ENCODE data around the gene MIER1. TPM values are rescaled to one million over a fixed set of nuclear protein-coding genes. Genes with fewer than 3 reads are reported as not detected.

MIER1 gene
- total RNA-seq, 4 donors from 2014 or later = 37.2 to 52.1 (median 43.3) TPM

- intact Hi-C loops (cut with DNase I) = no loop called here
- Histone ChIP-seq H3K9me3 (no peaks in the 10 kb centered on the region), H3K27ac (peak overlapping the region; percentile 4 to 80 (median 64)), H3K4me3 (replicated peaks in 1 of 3) (no peak overlapping the region), H3K27me3 (no peaks in the 10 kb centered on the region), H3K36me3 (no peaks in the 10 kb centered on the region), H3K4me1 (peaks cover 15 to 32% of the 10 kb centered on the region in 2 donors)
- TF ChIP-seq POLR2A (IDR thresholded peaks at IDR 0.05) (no peak), CTCF (IDR thresholded peaks at IDR 0.05) (no peak)
- DNase-seq = peak; percentile 32 to 37
- WGBS, 2 donors = 76 to 79% methylated on average over 5 of the region's 5 CpGs
Measured at GRCh38 chr1:67001682-67002425, 77.1 kb downstream of the MIER1 start.

GRCh38 chr1:67004176-67004575, 79.4 kb downstream of the MIER1 start:
- H3K4me1 ChIP-seq = peaks cover 15 to 32% of the 10 kb centered on the region in 2 donors
- H3K9me3 ChIP-seq = no peaks in the 10 kb centered on the region
- intact Hi-C loops (cut with DNase I) = no loop called here
- DNase-seq = no peak
- H3K27me3 ChIP-seq = no peaks in the 10 kb centered on the region
- TF ChIP-seq POLR2A (IDR thresholded peaks at IDR 0.05) (no peak), CTCF (IDR thresholded peaks at IDR 0.05) (no peak)
- no peak overlapping the region for H3K27ac ChIP-seq
- H3K36me3 ChIP-seq = no peaks in the 10 kb centered on the region
- H3K4me3 ChIP-seq (replicated peaks in 1 of 3) = no peak overlapping the region
- WGBS, 2 donors = 89 to 92% methylated on average over 1 of the region's 1 CpG

GRCh38 chr1:67005068-67005467, 80.3 kb downstream of the MIER1 start:
- H3K4me1 ChIP-seq = peaks cover 15 to 32% of the 10 kb centered on the region in 2 donors
- TF ChIP-seq POLR2A (IDR thresholded peaks at IDR 0.05) (no peak), CTCF (IDR thresholded peaks at IDR 0.05) (no peak)
- peak; percentile 15 for DNase-seq
- no peaks in the 10 kb centered on the region for H3K9me3 ChIP-seq
- no peak overlapping the region for H3K4me3 ChIP-seq (replicated peaks in 1 of 3)
- WGBS, 2 donors = 86 to 89% methylated on average over 8 of the region's 8 CpGs
- H3K27me3 ChIP-seq = no peaks in the 10 kb centered on the region
- no peaks in the 10 kb centered on the region for H3K36me3 ChIP-seq
- intact Hi-C loops (cut with DNase I) = no loop called here
- no peak overlapping the region for H3K27ac ChIP-seq

- peaks cover 0 to 12% of the 10 kb centered on the region in 2 donors for H3K4me1 ChIP-seq
- WGBS, 2 donors = 93 to 96% methylated on average over 3 of the region's 3 CpGs
- DNase-seq = no peak
- H3K27ac ChIP-seq = no peak overlapping the region
- no peak overlapping the region for H3K4me3 ChIP-seq (replicated peaks in 1 of 3)
- H3K9me3 ChIP-seq = no peaks in the 10 kb centered on the region
- no peaks in the 10 kb centered on the region for H3K36me3 ChIP-seq
- intact Hi-C loops (cut with DNase I) = no loop called here
- TF ChIP-seq CTCF (IDR thresholded peaks at IDR 0.05) (no peak), POLR2A (IDR thresholded peaks at IDR 0.05) (no peak)
- no peaks in the 10 kb centered on the region for H3K27me3 ChIP-seq
Measured at GRCh38 chr1:67009792-67010191, 85.0 kb downstream of the MIER1 start.

GRCh38 chr1:67013573-67013972, 88.8 kb downstream of the MIER1 start:
- no peaks in the 10 kb centered on the region for H3K9me3 ChIP-seq
- TF ChIP-seq POLR2A (IDR thresholded peaks at IDR 0.05) (no peak), CTCF (IDR thresholded peaks at IDR 0.05) (no peak)
- 77% methylated on average over 2 of the region's 2 CpGs for WGBS, 2 donors
- no peaks in the 10 kb centered on the region for H3K4me1 ChIP-seq
- intact Hi-C loops (cut with DNase I) = no loop called here
- no peaks in the 10 kb centered on the region for H3K27me3 ChIP-seq
- no peaks in the 10 kb centered on the region for H3K36me3 ChIP-seq
- no peak for DNase-seq
- no peak overlapping the region for H3K27ac ChIP-seq
- no peak overlapping the region for H3K4me3 ChIP-seq (replicated peaks in 1 of 3)
